IMR-90 (cell line): ENCODE data around the gene TUBA8. TPM values are rescaled to one million over a fixed set of nuclear protein-coding genes. Genes with fewer than 3 reads are reported as not detected.
"Not testable (repeated sequence)": the region's sequence is repeated elsewhere in the genome, so short reads cannot be mapped to it uniquely, and the experiment has no call there.

ENCODE experiments used
- ATAC-seq: fragments of 200-7000 bp; cut with Tn5 transposase; 2 replicates; pipeline ENCODE4 v1.9.1; 2020; ENCODE audit warnings: low read depth, mild to moderate bottlenecking, moderate library complexity
- BruUV-seq: library from RNA; stranded (reverse); fragments of 400-500 nt; replicated peaks from 2 replicates; lab custom pipeline; 2021; lab: Mats Ljungman, UMichigan
- CTCF ChIA-PET: fragments of 300-600 bp; formaldehyde crosslinking; extraction: SDS; loops from one replicate; lab custom pipeline; 2021; ENCODE audit warnings: antibody characterized with exemption; lab: Yijun Ruan, JAX
- POLR2A ChIA-PET: fragments of 300-600 bp; sonication (Branson Sonifier 250); formaldehyde crosslinking; loops from one replicate; lab custom pipeline; 2022; ENCODE audit warnings: antibody characterized with exemption; ENCODE audit not compliant: unreplicated experiment; lab: Charles Lee
- DNase-seq: peaks from one replicate; pipeline ENCODE4 v3.0.0; 2013
- H2AFZ ChIP-seq: replicated peaks from 2 replicates; pipeline ENCODE3; 2013; ENCODE audit warnings: low read length, mild to moderate bottlenecking; ENCODE audit not compliant: poor library complexity
- H2AK5ac ChIP-seq: 2 replicates; pipeline ENCODE4 v1.6.1; 2013; ENCODE audit warnings: low read depth, low read length, inconsistent platforms
- H2AK9ac ChIP-seq: replicated peaks from 2 replicates; pipeline ENCODE3; 2013; ENCODE audit warnings: mild to moderate bottlenecking, low read depth, low read length, moderate library complexity; ENCODE audit not compliant: poor library complexity
- H2BK120ac ChIP-seq: 2 replicates; pipeline ENCODE4 v1.6.1; 2013; ENCODE audit warnings: low read depth, low read length, inconsistent platforms
- H2BK15ac ChIP-seq: 3 replicates; pipeline ENCODE4 v1.6.1; 2013; ENCODE audit warnings: low read depth, low read length, inconsistent platforms
- H2BK20ac ChIP-seq: 2 replicates; pipeline ENCODE4 v1.6.1; 2013; ENCODE audit warnings: low read depth, mild to moderate bottlenecking, inconsistent platforms, low read length, moderate library complexity
- H2BK5ac ChIP-seq: 2 replicates; pipeline ENCODE4 v1.6.1; 2013; ENCODE audit warnings: mild to moderate bottlenecking, low read depth, low read length, inconsistent platforms; ENCODE audit not compliant: poor library complexity, severe bottlenecking
- H3K14ac ChIP-seq: replicated peaks from 2 replicates; pipeline ENCODE4 v1.6.1; 2013; ENCODE audit warnings: low read depth, low read length, inconsistent platforms
- H3K18ac ChIP-seq: 2 replicates; pipeline ENCODE4 v1.6.1; 2013; ENCODE audit warnings: low read depth, low read length, control low read depth
- H3K23ac ChIP-seq: 2 replicates; pipeline ENCODE4 v1.6.1; 2013; ENCODE audit warnings: low read depth, low read length, inconsistent platforms
- H3K27ac ChIP-seq: 2 replicates; pipeline ENCODE4 v1.5.1; 2013; ENCODE audit warnings: mild to moderate bottlenecking, control low read depth, low read length; ENCODE audit not compliant: insufficient read depth
- H3K27me3 ChIP-seq: 2 replicates; pipeline ENCODE4 v1.6.1; 2013; ENCODE audit warnings: low read length; ENCODE audit not compliant: control insufficient read depth, insufficient read depth
- H3K36me3 ChIP-seq: 2 replicates; pipeline ENCODE4 v1.6.1; 2013; ENCODE audit warnings: low read length, mixed read lengths; ENCODE audit not compliant: control insufficient read depth, insufficient read depth
- H3K4ac ChIP-seq: 2 replicates; pipeline ENCODE4 v1.6.1; 2013; ENCODE audit warnings: low read depth, low read length, inconsistent platforms
- H3K4me1 ChIP-seq: 2 replicates; pipeline ENCODE4 v1.6.1; 2013; ENCODE audit warnings: low read length, mixed read lengths; ENCODE audit not compliant: control insufficient read depth, insufficient read depth
- H3K4me2 ChIP-seq: 2 replicates; pipeline ENCODE4 v1.6.1; 2013; ENCODE audit warnings: low read depth, mild to moderate bottlenecking, control low read depth, low read length, moderate library complexity
- H3K4me3 ChIP-seq: 2 replicates; pipeline ENCODE4 v1.5.1; 2013; ENCODE audit warnings: low read depth, mild to moderate bottlenecking, control low read depth, low read length, moderate library complexity; ENCODE audit not compliant: insufficient read depth
- H3K56ac ChIP-seq: 2 replicates; pipeline ENCODE4 v1.6.1; 2013; ENCODE audit warnings: low read length, inconsistent platforms; ENCODE audit not compliant: insufficient read depth; ENCODE audit errors: extremely low read depth
- H3K79me1 ChIP-seq, 2 experiments: 2 replicates each; pipeline ENCODE4 v1.6.1; 2013; ENCODE audit warnings: low read length in 2 of 2, inconsistent platforms in 1 of 2, low read depth in 1 of 2
- H3K9ac ChIP-seq: 2 replicates; pipeline ENCODE4 v1.6.1; 2013; ENCODE audit warnings: low read depth, low read length, control low read depth
- H3K9me1 ChIP-seq: 2 replicates; pipeline ENCODE4 v1.6.1; 2013; ENCODE audit warnings: low read length, inconsistent platforms; ENCODE audit not compliant: insufficient read depth
- H3K9me3 ChIP-seq: 2 replicates; pipeline ENCODE4 v1.6.1; 2013; ENCODE audit warnings: low read length; ENCODE audit not compliant: control insufficient read depth, insufficient read depth
- H4K20me1 ChIP-seq: 2 replicates; pipeline ENCODE4 v1.6.1; 2013; ENCODE audit warnings: low read length, inconsistent platforms; ENCODE audit not compliant: insufficient read depth
- H4K5ac ChIP-seq: 2 replicates; pipeline ENCODE4 v1.6.1; 2013; ENCODE audit warnings: mild to moderate bottlenecking, low read depth, low read length, control low read depth
- H4K8ac ChIP-seq, 2 experiments: 2 replicates each; pipeline ENCODE4 v1.6.1; 2013; ENCODE audit warnings: low read depth in 2 of 2, low read length in 2 of 2, control low read depth in 1 of 2, inconsistent platforms in 1 of 2
- H4K91ac ChIP-seq: 2 replicates; pipeline ENCODE4 v1.6.1; 2013; ENCODE audit warnings: low read depth, low read length, inconsistent platforms; ENCODE audit not compliant: insufficient read depth
- CEBPB ChIP-seq: IDR thresholded peaks from 2 replicates; pipeline ENCODE4 v1.6.1; 2012; ENCODE audit warnings: low read depth, low read length, improper control_type of control experiment
- MXI1 ChIP-seq: IDR thresholded peaks from 2 replicates; pipeline ENCODE4 v1.6.1; 2012; ENCODE audit warnings: low read depth, mild to moderate bottlenecking, low read length, moderate library complexity, borderline replicate concordance
- NFE2L2 ChIP-seq: fragments of 150-350 bp; IDR thresholded peaks from 2 replicates; pipeline ENCODE4 v1.6.1; 2016; ENCODE audit warnings: low read depth, mild to moderate bottlenecking, low read length
- SMC3 ChIP-seq: fragments of 150-350 bp; IDR thresholded peaks from 2 replicates; pipeline ENCODE4 v1.6.1; 2016; ENCODE audit warnings: low read depth, mild to moderate bottlenecking, antibody characterized with exemption, low read length, moderate library complexity
- WGBS, 2 experiments: methylation state at CpG; one replicate each; pipeline versions ENCODE4 v1.1.5 to v1.1.7; 2013; ENCODE audit warnings: missing lambda C conversion rate in 2 of 2; ENCODE audit not compliant: insufficient read length in 1 of 2; ENCODE audit errors: extremely low coverage in 2 of 2; 5-methylcytosine and 5-hydroxymethylcytosine counted together
- dilution Hi-C: fragments of 300-500 bp; cut with HindIII; formaldehyde crosslinking; loops from one replicate; pipeline ENCODE4 v1.14.3; 2018; ENCODE audit warnings: low sequenced_read_pairs; ENCODE audit not compliant: unreplicated experiment
- in situ Hi-C: fragments of 300-500 bp; cut with MboI; formaldehyde crosslinking; loops from 3 replicates; pipeline ENCODE4 v1.14.3; 2019; ENCODE audit warnings: low sequenced_read_pairs, inconsistent platforms, mixed read lengths
- intact Hi-C: fragments of 100-400 bp; cut with micrococcal nuclease; formaldehyde crosslinking; loops from 2 replicates; pipeline ENCODE4 v1.10.0; 2022
- polyA plus RNA-seq, 3 experiments: library from polyadenylated mRNA; depleted of rRNA; stranded (reverse); fragments of >200 nt; gene quantifications; 2 replicates each; pipeline ENCODE4 v1.2.3, GENCODE V29; 2012; ENCODE audit warnings: low replicate concordance in 1 of 3
- total RNA-seq: library from RNA; depleted of rRNA; stranded (reverse); fragments of >200 nt; gene quantifications from 2 replicates; pipeline ENCODE4 v1.2.3, GENCODE V29; 2012
- TF ChIP-seq, protein P1 (sequence below): fragments of 150-350 bp; IDR thresholded peaks from 2 replicates; pipeline ENCODE4 v1.6.1; 2016; ENCODE audit warnings: low read depth, mild to moderate bottlenecking, low read length, moderate library complexity, borderline replicate concordance

Gene TUBA8
- total and polyA plus RNA-seq, 2 of the 4 experiments (the other 2 are of a cell fraction): 1.4 to 2.2 TPM

DNA sequence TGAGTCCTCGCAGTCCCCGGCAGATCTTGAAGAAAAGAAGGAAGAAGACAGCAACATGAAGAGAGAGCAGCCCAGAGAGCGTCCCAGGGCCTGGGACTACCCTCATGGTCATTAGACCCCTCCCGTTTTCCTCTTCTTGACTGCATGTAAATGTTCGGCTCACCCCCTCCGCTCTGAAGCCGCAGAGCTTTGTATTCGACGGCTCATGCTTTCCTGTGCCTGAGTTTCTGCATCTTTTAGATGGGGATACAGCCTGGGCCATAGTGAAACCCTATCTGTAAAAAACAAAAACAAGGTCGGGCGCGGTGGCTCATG lies 47.1 kb downstream of the TUBA8 start (continued):
- TF ChIP-seq, protein P1, sequence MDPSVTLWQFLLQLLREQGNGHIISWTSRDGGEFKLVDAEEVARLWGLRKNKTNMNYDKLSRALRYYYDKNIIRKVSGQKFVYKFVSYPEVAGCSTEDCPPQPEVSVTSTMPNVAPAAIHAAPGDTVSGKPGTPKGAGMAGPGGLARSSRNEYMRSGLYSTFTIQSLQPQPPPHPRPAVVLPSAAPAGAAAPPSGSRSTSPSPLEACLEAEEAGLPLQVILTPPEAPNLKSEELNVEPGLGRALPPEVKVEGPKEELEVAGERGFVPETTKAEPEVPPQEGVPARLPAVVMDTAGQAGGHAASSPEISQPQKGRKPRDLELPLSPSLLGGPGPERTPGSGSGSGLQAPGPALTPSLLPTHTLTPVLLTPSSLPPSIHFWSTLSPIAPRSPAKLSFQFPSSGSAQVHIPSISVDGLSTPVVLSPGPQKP: no peak
- TF ChIP-seq NFE2L2 (no peak), CEBPB (no peak), MXI1 (no peak), SMC3 (no peak)

- H3K36me3 ChIP-seq, H3K4ac ChIP-seq, intact Hi-C loops, H3K56ac ChIP-seq, H3K9me3 ChIP-seq, H4K5ac ChIP-seq, H3K4me2 ChIP-seq, POLR2A ChIA-PET, H2BK15ac ChIP-seq, H3K27me3 ChIP-seq, H4K20me1 ChIP-seq, BruUV-seq, H3K18ac ChIP-seq, H2BK120ac ChIP-seq, H3K14ac ChIP-seq, H3K4me3 ChIP-seq, in situ Hi-C loops, H2AK5ac ChIP-seq, CTCF ChIA-PET, H4K8ac ChIP-seq, H2BK5ac ChIP-seq, DNase-seq, H2BK20ac ChIP-seq, H3K9me1 ChIP-seq, H2AK9ac ChIP-seq, H2AFZ ChIP-seq, dilution Hi-C loops, H3K27ac ChIP-seq, H4K91ac ChIP-seq, H3K23ac ChIP-seq, ATAC-seq, H3K9ac ChIP-seq, H3K79me1 ChIP-seq: not testable (repeated sequence)
- peaks cover 16% of the 10 kb centered on the region for H3K4me1 ChIP-seq
- no CpG with 5 or more reads among the region's 8 CpGs for WGBS, 2 experiments
These were observed 50.0 kb downstream of the TUBA8 start for GRCh38 chr22:18160641-18161040.

- Histone ChIP-seq H2AK9ac (peak overlapping the region; percentile 37), H4K5ac (peak overlapping the region; percentile 56; the same call in 1 of the 2 replicates), H2BK120ac (0 out of 2 replicates have a peak overlapping the region, but pooled peaks have one; percentile 32), H3K14ac (0 out of 2 replicates have a peak overlapping the region, but pooled peaks have one; percentile 29), H2AK5ac (0 out of 2 replicates have a peak overlapping the region, but pooled peaks have one; percentile 67), H3K4ac (0 out of 2 replicates have a peak overlapping the region, but pooled peaks have one; percentile 43)
- H4K8ac ChIP-seq, CTCF ChIA-PET, H4K91ac ChIP-seq, H3K23ac ChIP-seq, H3K36me3 ChIP-seq, H2BK20ac ChIP-seq, BruUV-seq, H3K4me1 ChIP-seq, H3K9me1 ChIP-seq, dilution Hi-C loops, H2BK15ac ChIP-seq, H2BK5ac ChIP-seq, in situ Hi-C loops, H3K4me2 ChIP-seq, DNase-seq, POLR2A ChIA-PET, H3K18ac ChIP-seq, H4K20me1 ChIP-seq, H3K4me3 ChIP-seq, H3K27ac ChIP-seq, H2AFZ ChIP-seq, intact Hi-C loops, H3K9ac ChIP-seq, H3K27me3 ChIP-seq, H3K79me1 ChIP-seq, H3K9me3 ChIP-seq, H3K56ac ChIP-seq: not testable (repeated sequence)
- WGBS, 2 experiments: 78% methylated on average over 3 of the region's 7 CpGs; no CpG with 5 or more reads in 1 of the 2 experiments
- ATAC-seq: peak; percentile 7; the same call in 1 of the 2 replicates
These were observed 53.2 kb downstream of the TUBA8 start for GRCh38 chr22:18163843-18164242.
